Measurements from ENCODE around the gene PLLP. TPM values are rescaled to one million over a fixed set of nuclear protein-coding genes. Genes with fewer than 3 reads are reported as not detected.

Gene PLLP
- total and polyA plus RNA-seq, 2 experiments from 2014 or later = 1.3 to 6.1 TPM

DNA sequence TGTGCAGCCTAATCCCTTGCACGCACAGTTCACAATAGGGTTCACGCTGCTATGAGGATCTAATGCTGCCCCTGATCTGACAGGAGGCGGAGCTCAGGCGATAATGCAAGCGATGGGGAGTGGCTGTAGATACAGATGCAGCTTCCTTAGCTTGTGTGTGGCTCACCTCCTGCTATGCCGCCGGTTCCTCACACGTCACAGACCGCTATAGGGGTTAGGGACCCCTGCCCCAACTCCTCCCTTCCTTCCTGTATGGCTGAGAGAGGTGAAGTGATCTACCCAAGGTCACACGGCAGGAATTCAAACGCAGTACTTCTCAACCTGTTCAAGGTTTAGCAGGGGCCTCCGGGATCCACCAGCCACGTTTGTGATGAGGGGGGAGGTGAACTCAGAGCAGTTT, 13.4 kb upstream of the PLLP start (continued):
- TF ChIP-seq, protein P1, sequence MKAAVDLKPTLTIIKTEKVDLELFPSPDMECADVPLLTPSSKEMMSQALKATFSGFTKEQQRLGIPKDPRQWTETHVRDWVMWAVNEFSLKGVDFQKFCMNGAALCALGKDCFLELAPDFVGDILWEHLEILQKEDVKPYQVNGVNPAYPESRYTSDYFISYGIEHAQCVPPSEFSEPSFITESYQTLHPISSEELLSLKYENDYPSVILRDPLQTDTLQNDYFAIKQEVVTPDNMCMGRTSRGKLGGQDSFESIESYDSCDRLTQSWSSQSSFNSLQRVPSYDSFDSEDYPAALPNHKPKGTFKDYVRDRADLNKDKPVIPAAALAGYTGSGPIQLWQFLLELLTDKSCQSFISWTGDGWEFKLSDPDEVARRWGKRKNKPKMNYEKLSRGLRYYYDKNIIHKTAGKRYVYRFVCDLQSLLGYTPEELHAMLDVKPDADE (IDR thresholded peaks at IDR 0.05) = no peak
- TF ChIP-seq NANOG (IDR thresholded peaks at IDR 0.05; ENCODE audit: borderline replicate concordance) (no peak), STAT1 (IDR thresholded peaks at IDR 0.05; ENCODE audit: unreplicated experiment) (no peak), JUNB (IDR thresholded peaks at IDR 0.05; ENCODE audit: unreplicated experiment) (no peak)
- TF ChIP-seq, protein P2, sequence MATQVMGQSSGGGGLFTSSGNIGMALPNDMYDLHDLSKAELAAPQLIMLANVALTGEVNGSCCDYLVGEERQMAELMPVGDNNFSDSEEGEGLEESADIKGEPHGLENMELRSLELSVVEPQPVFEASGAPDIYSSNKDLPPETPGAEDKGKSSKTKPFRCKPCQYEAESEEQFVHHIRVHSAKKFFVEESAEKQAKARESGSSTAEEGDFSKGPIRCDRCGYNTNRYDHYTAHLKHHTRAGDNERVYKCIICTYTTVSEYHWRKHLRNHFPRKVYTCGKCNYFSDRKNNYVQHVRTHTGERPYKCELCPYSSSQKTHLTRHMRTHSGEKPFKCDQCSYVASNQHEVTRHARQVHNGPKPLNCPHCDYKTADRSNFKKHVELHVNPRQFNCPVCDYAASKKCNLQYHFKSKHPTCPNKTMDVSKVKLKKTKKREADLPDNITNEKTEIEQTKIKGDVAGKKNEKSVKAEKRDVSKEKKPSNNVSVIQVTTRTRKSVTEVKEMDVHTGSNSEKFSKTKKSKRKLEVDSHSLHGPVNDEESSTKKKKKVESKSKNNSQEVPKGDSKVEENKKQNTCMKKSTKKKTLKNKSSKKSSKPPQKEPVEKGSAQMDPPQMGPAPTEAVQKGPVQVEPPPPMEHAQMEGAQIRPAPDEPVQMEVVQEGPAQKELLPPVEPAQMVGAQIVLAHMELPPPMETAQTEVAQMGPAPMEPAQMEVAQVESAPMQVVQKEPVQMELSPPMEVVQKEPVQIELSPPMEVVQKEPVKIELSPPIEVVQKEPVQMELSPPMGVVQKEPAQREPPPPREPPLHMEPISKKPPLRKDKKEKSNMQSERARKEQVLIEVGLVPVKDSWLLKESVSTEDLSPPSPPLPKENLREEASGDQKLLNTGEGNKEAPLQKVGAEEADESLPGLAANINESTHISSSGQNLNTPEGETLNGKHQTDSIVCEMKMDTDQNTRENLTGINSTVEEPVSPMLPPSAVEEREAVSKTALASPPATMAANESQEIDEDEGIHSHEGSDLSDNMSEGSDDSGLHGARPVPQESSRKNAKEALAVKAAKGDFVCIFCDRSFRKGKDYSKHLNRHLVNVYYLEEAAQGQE (IDR thresholded peaks at IDR 0.05; ENCODE audit: unreplicated experiment) = no peak

DNA sequence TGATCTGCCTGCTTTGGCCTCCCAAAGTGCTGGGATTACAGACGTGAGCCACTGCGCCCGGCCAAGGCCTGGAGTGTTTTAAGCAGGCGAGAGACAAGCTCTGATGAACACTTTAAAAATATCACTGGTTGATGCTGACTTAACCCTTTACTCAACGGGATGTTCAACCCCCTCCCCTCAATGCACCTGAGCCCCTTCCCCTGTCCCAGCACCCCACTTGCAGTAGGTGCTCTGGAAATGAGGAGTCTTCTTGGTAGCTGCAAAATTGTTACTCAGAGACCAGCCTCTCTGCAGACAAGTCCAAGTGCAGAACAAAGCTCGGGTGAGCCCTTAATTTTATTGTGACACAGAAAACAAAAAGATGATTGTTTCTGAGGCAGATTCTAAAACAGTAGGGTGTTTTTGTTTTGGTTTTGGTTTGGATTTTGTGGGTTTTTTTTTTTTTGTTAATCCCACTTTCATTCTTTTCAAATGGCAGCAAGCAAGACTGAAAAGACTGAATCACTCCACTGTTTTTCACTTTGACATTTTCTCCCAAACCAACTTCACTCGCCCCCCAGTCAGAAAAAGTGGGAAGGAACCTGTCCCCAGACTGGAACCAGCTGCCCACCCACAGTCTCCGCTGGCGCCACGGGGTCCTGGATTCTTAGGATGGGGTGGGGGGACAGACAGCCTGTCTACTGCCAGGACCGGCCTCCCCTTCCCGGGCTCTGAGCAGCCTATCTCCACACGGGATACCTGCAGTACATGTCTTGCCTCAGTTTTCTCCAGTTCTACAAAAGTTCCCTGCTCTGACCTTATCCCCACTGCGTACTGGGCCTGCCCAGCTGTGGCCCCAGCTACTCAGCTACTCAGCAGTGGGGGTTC, 5.2 kb upstream of the PLLP start:
- Histone ChIP-seq H4K20me1 (replicated peaks; ENCODE audit: insufficient read depth) (no peaks in the 10 kb centered on the region), H3K4me2 (no peak overlapping the region), H3K9me2 (ENCODE audit: insufficient read depth) (no peaks in the 10 kb centered on the region), H3K27me3 (ENCODE audit: insufficient read depth) (peaks cover 12% of the 10 kb centered on the region), H3K27ac (ENCODE audit: low read depth) (no peak overlapping the region), H3K4me1 (ENCODE audit: insufficient read depth) (no peaks in the 10 kb centered on the region), H2AFZ (no peak overlapping the region; the same call in 1 of the 2 replicates), H3K4me3 (no peak overlapping the region), H3F3A (replicated peaks; ENCODE audit: low read depth) (no peaks in the 10 kb centered on the region), H3K36me3 (ENCODE audit: insufficient read depth) (no peaks in the 10 kb centered on the region), H3K79me2 (replicated peaks; ENCODE audit: insufficient read depth) (no peaks in the 10 kb centered on the region)
- Mint-ChIP-seq H3K27ac (no peak overlapping the region), H3K4me1 (no peaks in the 10 kb centered on the region), H3K9me3 (no peaks in the 10 kb centered on the region), H3K27me3 (ENCODE audit: insufficient read depth, low read depth, poor library complexity) (peaks cover 13% of the 10 kb centered on the region), H3K36me3 (ENCODE audit: low read depth) (no peaks in the 10 kb centered on the region), H3K4me3 (no peak overlapping the region)
- DNase-seq (ENCODE audit: low spot score) (no peak), ATAC-seq (no peak)
- TF ChIP-seq ZNF331 (CRISPR knock-in tag; IDR thresholded peaks at IDR 0.05; ENCODE audit: low read depth) = no peak
- TF ChIP-seq JUNB (IDR thresholded peaks at IDR 0.05; ENCODE audit: unreplicated experiment) = no peak
- no peak for TF ChIP-seq CREB1 (CRISPR knock-in tag; IDR thresholded peaks at IDR 0.05; ENCODE audit: low read depth)
- TF ChIP-seq, protein P1 (IDR thresholded peaks at IDR 0.05) = no peak
- TF ChIP-seq, protein P3, sequence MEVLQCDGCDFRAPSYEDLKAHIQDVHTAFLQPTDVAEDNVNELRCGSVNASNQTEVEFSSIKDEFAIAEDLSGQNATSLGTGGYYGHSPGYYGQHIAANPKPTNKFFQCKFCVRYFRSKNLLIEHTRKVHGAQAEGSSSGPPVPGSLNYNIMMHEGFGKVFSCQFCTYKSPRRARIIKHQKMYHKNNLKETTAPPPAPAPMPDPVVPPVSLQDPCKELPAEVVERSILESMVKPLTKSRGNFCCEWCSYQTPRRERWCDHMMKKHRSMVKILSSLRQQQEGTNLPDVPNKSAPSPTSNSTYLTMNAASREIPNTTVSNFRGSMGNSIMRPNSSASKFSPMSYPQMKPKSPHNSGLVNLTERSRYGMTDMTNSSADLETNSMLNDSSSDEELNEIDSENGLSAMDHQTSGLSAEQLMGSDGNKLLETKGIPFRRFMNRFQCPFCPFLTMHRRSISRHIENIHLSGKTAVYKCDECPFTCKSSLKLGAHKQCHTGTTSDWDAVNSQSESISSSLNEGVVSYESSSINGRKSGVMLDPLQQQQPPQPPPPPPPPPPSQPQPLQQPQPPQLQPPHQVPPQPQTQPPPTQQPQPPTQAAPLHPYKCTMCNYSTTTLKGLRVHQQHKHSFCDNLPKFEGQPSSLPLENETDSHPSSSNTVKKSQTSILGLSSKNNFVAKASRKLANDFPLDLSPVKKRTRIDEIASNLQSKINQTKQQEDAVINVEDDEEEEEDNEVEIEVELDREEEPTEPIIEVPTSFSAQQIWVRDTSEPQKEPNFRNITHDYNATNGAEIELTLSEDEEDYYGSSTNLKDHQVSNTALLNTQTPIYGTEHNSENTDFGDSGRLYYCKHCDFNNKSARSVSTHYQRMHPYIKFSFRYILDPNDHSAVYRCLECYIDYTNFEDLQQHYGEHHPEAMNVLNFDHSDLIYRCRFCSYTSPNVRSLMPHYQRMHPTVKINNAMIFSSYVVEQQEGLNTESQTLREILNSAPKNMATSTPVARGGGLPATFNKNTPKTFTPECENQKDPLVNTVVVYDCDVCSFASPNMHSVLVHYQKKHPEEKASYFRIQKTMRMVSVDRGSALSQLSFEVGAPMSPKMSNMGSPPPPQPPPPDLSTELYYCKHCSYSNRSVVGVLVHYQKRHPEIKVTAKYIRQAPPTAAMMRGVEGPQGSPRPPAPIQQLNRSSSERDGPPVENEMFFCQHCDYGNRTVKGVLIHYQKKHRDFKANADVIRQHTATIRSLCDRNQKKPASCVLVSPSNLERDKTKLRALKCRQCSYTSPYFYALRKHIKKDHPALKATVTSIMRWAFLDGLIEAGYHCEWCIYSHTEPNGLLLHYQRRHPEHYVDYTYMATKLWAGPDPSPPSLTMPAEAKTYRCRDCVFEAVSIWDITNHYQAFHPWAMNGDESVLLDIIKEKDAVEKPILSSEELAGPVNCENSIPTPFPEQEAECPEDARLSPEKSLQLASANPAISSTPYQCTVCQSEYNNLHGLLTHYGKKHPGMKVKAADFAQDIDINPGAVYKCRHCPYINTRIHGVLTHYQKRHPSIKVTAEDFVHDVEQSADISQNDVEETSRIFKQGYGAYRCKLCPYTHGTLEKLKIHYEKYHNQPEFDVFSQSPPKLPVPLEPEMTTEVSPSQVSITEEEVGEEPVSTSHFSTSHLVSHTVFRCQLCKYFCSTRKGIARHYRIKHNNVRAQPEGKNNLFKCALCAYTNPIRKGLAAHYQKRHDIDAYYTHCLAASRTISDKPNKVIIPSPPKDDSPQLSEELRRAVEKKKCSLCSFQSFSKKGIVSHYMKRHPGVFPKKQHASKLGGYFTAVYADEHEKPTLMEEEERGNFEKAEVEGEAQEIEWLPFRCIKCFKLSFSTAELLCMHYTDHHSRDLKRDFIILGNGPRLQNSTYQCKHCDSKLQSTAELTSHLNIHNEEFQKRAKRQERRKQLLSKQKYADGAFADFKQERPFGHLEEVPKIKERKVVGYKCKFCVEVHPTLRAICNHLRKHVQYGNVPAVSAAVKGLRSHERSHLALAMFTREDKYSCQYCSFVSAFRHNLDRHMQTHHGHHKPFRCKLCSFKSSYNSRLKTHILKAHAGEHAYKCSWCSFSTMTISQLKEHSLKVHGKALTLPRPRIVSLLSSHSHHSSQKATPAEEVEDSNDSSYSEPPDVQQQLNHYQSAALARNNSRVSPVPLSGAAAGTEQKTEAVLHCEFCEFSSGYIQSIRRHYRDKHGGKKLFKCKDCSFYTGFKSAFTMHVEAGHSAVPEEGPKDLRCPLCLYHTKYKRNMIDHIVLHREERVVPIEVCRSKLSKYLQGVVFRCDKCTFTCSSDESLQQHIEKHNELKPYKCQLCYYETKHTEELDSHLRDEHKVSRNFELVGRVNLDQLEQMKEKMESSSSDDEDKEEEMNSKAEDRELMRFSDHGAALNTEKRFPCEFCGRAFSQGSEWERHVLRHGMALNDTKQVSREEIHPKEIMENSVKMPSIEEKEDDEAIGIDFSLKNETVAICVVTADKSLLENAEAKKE (CRISPR knock-in tag; IDR thresholded peaks at IDR 0.05) = no peak
- TF ChIP-seq, protein P4, sequence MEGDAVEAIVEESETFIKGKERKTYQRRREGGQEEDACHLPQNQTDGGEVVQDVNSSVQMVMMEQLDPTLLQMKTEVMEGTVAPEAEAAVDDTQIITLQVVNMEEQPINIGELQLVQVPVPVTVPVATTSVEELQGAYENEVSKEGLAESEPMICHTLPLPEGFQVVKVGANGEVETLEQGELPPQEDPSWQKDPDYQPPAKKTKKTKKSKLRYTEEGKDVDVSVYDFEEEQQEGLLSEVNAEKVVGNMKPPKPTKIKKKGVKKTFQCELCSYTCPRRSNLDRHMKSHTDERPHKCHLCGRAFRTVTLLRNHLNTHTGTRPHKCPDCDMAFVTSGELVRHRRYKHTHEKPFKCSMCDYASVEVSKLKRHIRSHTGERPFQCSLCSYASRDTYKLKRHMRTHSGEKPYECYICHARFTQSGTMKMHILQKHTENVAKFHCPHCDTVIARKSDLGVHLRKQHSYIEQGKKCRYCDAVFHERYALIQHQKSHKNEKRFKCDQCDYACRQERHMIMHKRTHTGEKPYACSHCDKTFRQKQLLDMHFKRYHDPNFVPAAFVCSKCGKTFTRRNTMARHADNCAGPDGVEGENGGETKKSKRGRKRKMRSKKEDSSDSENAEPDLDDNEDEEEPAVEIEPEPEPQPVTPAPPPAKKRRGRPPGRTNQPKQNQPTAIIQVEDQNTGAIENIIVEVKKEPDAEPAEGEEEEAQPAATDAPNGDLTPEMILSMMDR (conservative IDR thresholded peaks at IDR 0.05; ENCODE audit: low read depth in 2 of 2) = no peak

All from GM23338 (cell line).